Endodermal cell (in vitro differentiated cells): ENCODE data around the gene CORO7. TPM values are rescaled to one million over a fixed set of nuclear protein-coding genes. Genes with fewer than 3 reads are reported as not detected.

Experiments used
- DNase-seq: peaks from one replicate; pipeline ENCODE4 v3.0.0-alpha.2; 2017
- H3K27ac ChIP-seq: 2 replicates; pipeline ENCODE4 v1.5.1; 2013; ENCODE audit warnings: mild to moderate bottlenecking, low read depth, low read length, moderate library complexity
- H3K27me3 ChIP-seq: 2 replicates; pipeline ENCODE4 v1.6.1; 2013; ENCODE audit warnings: mild to moderate bottlenecking, low read length, moderate library complexity; ENCODE audit not compliant: insufficient read depth, control insufficient read depth, poor library complexity, severe bottlenecking
- H3K36me3 ChIP-seq: 2 replicates; pipeline ENCODE4 v1.7.0; 2013; ENCODE audit warnings: mild to moderate bottlenecking, low read length, moderate library complexity; ENCODE audit not compliant: control insufficient read depth, insufficient read depth
- H3K4me1 ChIP-seq: one replicate; pipeline ENCODE4 v1.7.0; 2013; ENCODE audit warnings: low read length; ENCODE audit not compliant: control insufficient read depth, insufficient read depth
- H3K4me3 ChIP-seq: 2 replicates; pipeline ENCODE4 v1.5.1; 2013; ENCODE audit warnings: mild to moderate bottlenecking, low read length, moderate library complexity
- H3K9ac ChIP-seq: 2 replicates; pipeline ENCODE4 v1.6.1; 2013; ENCODE audit warnings: mild to moderate bottlenecking, low read length, moderate library complexity; ENCODE audit not compliant: poor library complexity, severe bottlenecking; ENCODE audit errors: extremely low read depth
- H3K9me3 ChIP-seq: 2 replicates; pipeline ENCODE4 v1.6.1; 2013; ENCODE audit warnings: mild to moderate bottlenecking, low read length, moderate library complexity; ENCODE audit not compliant: control insufficient read depth
- H3K27ac Mint-ChIP-seq: 2 replicates; pipeline ENCODE4 v1.8.0; 2020; ENCODE audit warnings: mixed read lengths
- H3K27me3 Mint-ChIP-seq: 2 replicates; pipeline ENCODE4 v1.8.0; 2021; ENCODE audit warnings: mild to moderate bottlenecking, mixed read lengths; ENCODE audit not compliant: insufficient read depth
- H3K36me3 Mint-ChIP-seq: 2 replicates; pipeline ENCODE4 v1.8.0; 2020; ENCODE audit warnings: low read depth, mixed read lengths
- H3K4me1 Mint-ChIP-seq: 2 replicates; pipeline ENCODE4 v1.8.0; 2020; ENCODE audit warnings: mixed read lengths
- H3K4me3 Mint-ChIP-seq: 2 replicates; pipeline ENCODE4 v1.8.0; 2020; ENCODE audit warnings: mild to moderate bottlenecking, moderate library complexity, mixed read lengths
- H3K9me3 Mint-ChIP-seq: 2 replicates; pipeline ENCODE4 v1.8.0; 2020; ENCODE audit warnings: mild to moderate bottlenecking, mixed read lengths
- CTCF ChIP-seq: fragments of 200-600 bp; sonication (generic); conservative IDR thresholded peaks from 2 replicates; pipeline ENCODE4 v1.5.0; 2021; ENCODE audit warnings: antibody characterized with exemption, mild to moderate bottlenecking
- WGBS, 2 experiments: methylation state at CpG; one replicate each; pipeline versions ENCODE4 v1.1.5 to v1.1.7; 2013; ENCODE audit warnings: missing lambda C conversion rate in 2 of 2, mixed read lengths in 1 of 2; ENCODE audit not compliant: insufficient coverage in 1 of 2, insufficient read length in 1 of 2; 5-methylcytosine and 5-hydroxymethylcytosine counted together
- total RNA-seq, 2 donors: library from RNA; stranded (reverse); fragmentation: NEBNext Ultra II Directional in 1 of 2; extraction: Animal tissue kit (Norgen Biotek cat#: 25700) in 1 of 2; gene quantifications; 2 replicates in 1 of 2; 3 replicates in 1 of 2; pipeline ENCODE4 v1.2.1, GENCODE V29; 2021

The CORO7 gene
- total RNA-seq, 2 donors from 2014 or later: 32.5 to 37.5 TPM

GRCh38 chr16:4403133-4403949 is 13.1 kb downstream of the CORO7 start:
- DNase-seq: no peak
- H3K9me3 Mint-ChIP-seq: no peaks in the 10 kb centered on the region
- 85 to 94% methylated on average over 17 to 24 of the region's 24 CpGs for WGBS, 2 experiments
- Histone ChIP-seq H3K36me3 (no peaks in the 10 kb centered on the region), H3K4me1 (no peaks in the 10 kb centered on the region), H3K4me3 (no peak overlapping the region), H3K9me3 (no peaks in the 10 kb centered on the region), H3K27ac (no peak overlapping the region), H3K9ac (no peak overlapping the region), H3K27me3 (no peaks in the 10 kb centered on the region)
- peaks cover 4% of the 10 kb centered on the region for H3K4me1 Mint-ChIP-seq
- peaks cover 2% of the 10 kb centered on the region for H3K36me3 Mint-ChIP-seq
- no peak overlapping the region for H3K4me3 Mint-ChIP-seq
- no peaks in the 10 kb centered on the region for H3K27me3 Mint-ChIP-seq
- H3K27ac Mint-ChIP-seq: no peak overlapping the region
- TF ChIP-seq CTCF: no peak

GRCh38 chr16:4402439-4403132 is 13.8 kb downstream of the CORO7 start:
- Mint-ChIP-seq H3K27ac (no peak overlapping the region), H3K4me3 (peak overlapping the region; percentile 44), H3K9me3 (no peaks in the 10 kb centered on the region), H3K36me3 (peaks cover 2% of the 10 kb centered on the region), H3K4me1 (peaks cover 4% of the 10 kb centered on the region), H3K27me3 (no peaks in the 10 kb centered on the region)
- Histone ChIP-seq H3K27ac (no peak overlapping the region), H3K4me1 (no peaks in the 10 kb centered on the region), H3K9ac (no peak overlapping the region), H3K4me3 (no peak overlapping the region), H3K9me3 (no peaks in the 10 kb centered on the region), H3K36me3 (no peaks in the 10 kb centered on the region), H3K27me3 (no peaks in the 10 kb centered on the region)
- DNase-seq: peak; percentile 96
- 38 to 58% methylated on average over 5 to 29 of the region's 29 CpGs for WGBS, 2 experiments
- peak; percentile 97 for TF ChIP-seq CTCF

GRCh38 chr16:4401510-4401909 is 14.9 kb downstream of the CORO7 start:
- Mint-ChIP-seq H3K27me3 (no peaks in the 10 kb centered on the region), H3K36me3 (peaks cover 2% of the 10 kb centered on the region), H3K4me1 (peaks cover 4% of the 10 kb centered on the region), H3K4me3 (no peak overlapping the region), H3K9me3 (no peaks in the 10 kb centered on the region), H3K27ac (no peak overlapping the region)
- no peaks in the 10 kb centered on the region for H3K4me1 ChIP-seq
- no peak overlapping the region for H3K27ac ChIP-seq
- no peak for TF ChIP-seq CTCF
- H3K9ac ChIP-seq: no peak overlapping the region
- DNase-seq: no peak
- H3K27me3 ChIP-seq: no peaks in the 10 kb centered on the region
- no peak overlapping the region for H3K4me3 ChIP-seq
- 88 to 90% methylated on average over 9 to 12 of the region's 12 CpGs for WGBS, 2 experiments
- no peaks in the 10 kb centered on the region for H3K36me3 ChIP-seq
- H3K9me3 ChIP-seq: no peaks in the 10 kb centered on the region
